Fibroblast of lung (primary cell): Measurements from ENCODE around the gene FOS. TPM values are rescaled to one million over a fixed set of nuclear protein-coding genes. Genes with fewer than 3 reads are reported as not detected.

Source experiments
- DNase-seq, 2 donors: peaks; one replicate each; pipeline versions ENCODE4 v3.0.0 to v3.0.0-alpha.2; 2010; ENCODE audit warnings: low read depth in 2 of 2
- H2AFZ ChIP-seq: 2 replicates; pipeline ENCODE4 v1.5.1; 2012; ENCODE audit warnings: low read length, control low read depth, inconsistent platforms
- H3K27ac ChIP-seq: 2 replicates; pipeline ENCODE4 v1.5.1; 2011; ENCODE audit warnings: low read length, control low read depth; ENCODE audit not compliant: insufficient read depth
- H3K27me3 ChIP-seq: 2 replicates; pipeline ENCODE4 v1.5.1; 2011; ENCODE audit warnings: mild to moderate bottlenecking, low read length; ENCODE audit not compliant: control insufficient read depth, insufficient read depth
- H3K36me3 ChIP-seq: 2 replicates; pipeline ENCODE4 v1.5.1; 2011; ENCODE audit warnings: low read length; ENCODE audit not compliant: control insufficient read depth, insufficient read depth
- H3K4me1 ChIP-seq: 2 replicates; pipeline ENCODE4 v1.5.1; 2011; ENCODE audit warnings: low read length; ENCODE audit not compliant: control insufficient read depth, insufficient read depth; ENCODE audit errors: extremely low read depth
- H3K4me2 ChIP-seq: 2 replicates; pipeline ENCODE4 v1.5.1; 2011; ENCODE audit warnings: low read length, control low read depth; ENCODE audit not compliant: insufficient read depth; ENCODE audit errors: extremely low read depth
- H3K4me3 ChIP-seq, 4 experiments: fragments of 200-600 bp in 1 of 4; sonication (generic) in 1 of 4; replicated peaks in 1 of 4; 2 replicates each; pipeline ENCODE4 v1.5.1; 2011 to 2016; ENCODE audit warnings: low read length in 4 of 4, low read depth in 3 of 4, mild to moderate bottlenecking in 3 of 4, control low read depth in 2 of 4, inconsistent platforms in 1 of 4, mixed read lengths in 1 of 4; ENCODE audit not compliant: insufficient read depth in 1 of 4; ENCODE audit errors: control extremely low read depth in 1 of 4
- H3K79me2 ChIP-seq: 2 replicates; pipeline ENCODE4 v1.5.1; 2012; ENCODE audit warnings: mild to moderate bottlenecking, low read length, inconsistent platforms; ENCODE audit not compliant: control insufficient read depth, insufficient read depth
- H3K9ac ChIP-seq: 2 replicates; pipeline ENCODE4 v1.5.1; 2011; ENCODE audit warnings: mild to moderate bottlenecking, low read length, control low read depth; ENCODE audit not compliant: insufficient read depth
- H3K9me3 ChIP-seq: 2 replicates; pipeline ENCODE4 v1.5.1; 2012; ENCODE audit warnings: low read depth, low read length; ENCODE audit not compliant: control insufficient read depth, insufficient read depth
- H4K20me1 ChIP-seq: 2 replicates; pipeline ENCODE4 v1.5.1; 2011; ENCODE audit warnings: low read length; ENCODE audit not compliant: control insufficient read depth, insufficient read depth; ENCODE audit errors: extremely low read depth
- EZH2 ChIP-seq: IDR thresholded peaks from 2 replicates; pipeline ENCODE4 v1.5.1; 2012; ENCODE audit warnings: low read length, control low read depth, mild to moderate bottlenecking; ENCODE audit errors: missing control alignments
- polyA plus RNA-seq, 2 donors: library from polyadenylated mRNA; depleted of rRNA in 1 of 2; stranded (reverse) in 1 of 2; unstranded in 1 of 2; fragments of >200 nt; gene quantifications; 2 replicates each; pipeline ENCODE4 v1.2.1, GENCODE V29; 2011 to 2012; ENCODE audit warnings: missing spikeins in 1 of 2
- total RNA-seq: library from RNA; depleted of rRNA; stranded (reverse); fragments of >200 nt; gene quantifications from 2 replicates; pipeline ENCODE4 v1.2.1, GENCODE V29; 2014
- TF ChIP-seq, protein P1 (sequence below), 2 donors: IDR thresholded peaks in 1 of 2; conservative IDR thresholded peaks in 1 of 2; 1 replicate in 1 of 2; 2 replicates in 1 of 2; pipeline ENCODE4 v1.5.1; 2011 to 2012; ENCODE audit warnings: low read length in 2 of 2, control low read depth in 1 of 2, inconsistent platforms in 1 of 2, low read depth in 1 of 2, mild to moderate bottlenecking in 1 of 2

Gene FOS
- total and polyA plus RNA-seq, 2 donors (not counting 1 experiment from before 2014, with no cell fraction given): 24.6 to 178 TPM

DNA sequence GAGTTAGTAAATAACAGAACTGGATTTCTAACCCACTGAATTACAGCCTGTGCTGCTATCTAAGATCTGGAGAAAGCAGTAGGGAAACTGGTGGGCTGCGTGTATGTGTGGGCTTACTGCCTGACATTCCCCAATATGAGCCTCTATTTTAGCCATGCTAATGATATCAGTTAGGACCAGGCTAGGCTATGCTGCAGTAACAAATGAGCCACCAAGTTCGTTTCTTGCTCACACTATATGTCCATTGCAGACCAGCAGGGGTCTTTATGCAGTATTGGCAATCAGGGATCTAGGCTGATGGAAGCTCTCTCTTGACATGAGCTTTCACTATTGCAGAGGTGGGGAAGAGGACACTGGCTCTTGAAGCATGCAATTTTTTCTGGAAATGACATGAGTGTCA, 40.4 kb downstream of the FOS start:
- no peaks in the 10 kb centered on the region for H3K4me1 ChIP-seq
- H3K4me2 ChIP-seq: no peak overlapping the region
- no peak overlapping the region for H2AFZ ChIP-seq
- TF ChIP-seq, protein P1, sequence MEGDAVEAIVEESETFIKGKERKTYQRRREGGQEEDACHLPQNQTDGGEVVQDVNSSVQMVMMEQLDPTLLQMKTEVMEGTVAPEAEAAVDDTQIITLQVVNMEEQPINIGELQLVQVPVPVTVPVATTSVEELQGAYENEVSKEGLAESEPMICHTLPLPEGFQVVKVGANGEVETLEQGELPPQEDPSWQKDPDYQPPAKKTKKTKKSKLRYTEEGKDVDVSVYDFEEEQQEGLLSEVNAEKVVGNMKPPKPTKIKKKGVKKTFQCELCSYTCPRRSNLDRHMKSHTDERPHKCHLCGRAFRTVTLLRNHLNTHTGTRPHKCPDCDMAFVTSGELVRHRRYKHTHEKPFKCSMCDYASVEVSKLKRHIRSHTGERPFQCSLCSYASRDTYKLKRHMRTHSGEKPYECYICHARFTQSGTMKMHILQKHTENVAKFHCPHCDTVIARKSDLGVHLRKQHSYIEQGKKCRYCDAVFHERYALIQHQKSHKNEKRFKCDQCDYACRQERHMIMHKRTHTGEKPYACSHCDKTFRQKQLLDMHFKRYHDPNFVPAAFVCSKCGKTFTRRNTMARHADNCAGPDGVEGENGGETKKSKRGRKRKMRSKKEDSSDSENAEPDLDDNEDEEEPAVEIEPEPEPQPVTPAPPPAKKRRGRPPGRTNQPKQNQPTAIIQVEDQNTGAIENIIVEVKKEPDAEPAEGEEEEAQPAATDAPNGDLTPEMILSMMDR (conservative IDR thresholded peaks at IDR 0.05 in 1 of 2, IDR thresholded peaks at IDR 0.05 in 1 of 2; ENCODE audit: low read depth in 1 of 2, low read length in 2 of 2): no peak
- no peak for TF ChIP-seq EZH2
- no peaks in the 10 kb centered on the region for H3K36me3 ChIP-seq
- H3K79me2 ChIP-seq: no peaks in the 10 kb centered on the region
- DNase-seq: no peak
- no peaks in the 10 kb centered on the region for H4K20me1 ChIP-seq
- H3K27me3 ChIP-seq: peaks cover 4% of the 10 kb centered on the region
- no peak overlapping the region for H3K27ac ChIP-seq
- no peak overlapping the region for H3K4me3 ChIP-seq
- H3K9me3 ChIP-seq: no peaks in the 10 kb centered on the region
- no peak overlapping the region for H3K9ac ChIP-seq

DNA sequence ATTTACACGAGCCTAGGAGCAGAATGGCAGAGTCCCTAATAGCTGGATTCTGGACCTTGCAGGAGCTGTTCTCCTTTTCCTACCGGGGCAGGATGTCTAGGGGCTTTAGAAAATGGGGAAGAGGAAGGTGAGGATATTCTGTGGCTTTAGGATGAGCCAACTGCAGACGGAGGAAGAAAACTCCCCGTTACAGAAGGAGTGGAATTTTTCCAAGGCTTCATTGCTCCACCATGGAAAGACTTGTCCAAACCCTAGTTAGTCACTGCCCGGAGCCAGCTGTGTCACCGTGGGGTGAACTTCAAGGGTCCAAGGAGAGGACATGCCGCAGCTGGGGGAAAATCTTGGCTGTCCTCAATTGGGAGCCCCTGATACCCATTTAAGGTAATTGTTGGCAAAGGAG, 41.6 kb downstream of the FOS start:
- Histone ChIP-seq H4K20me1 (no peaks in the 10 kb centered on the region), H3K27me3 (peaks cover 4% of the 10 kb centered on the region), H3K27ac (no peak overlapping the region), H3K4me2 (no peak overlapping the region), H3K4me1 (no peaks in the 10 kb centered on the region), H3K9ac (no peak overlapping the region), H2AFZ (no peak overlapping the region), H3K9me3 (no peaks in the 10 kb centered on the region), H3K4me3 (no peak overlapping the region), H3K36me3 (no peaks in the 10 kb centered on the region), H3K79me2 (no peaks in the 10 kb centered on the region)
- TF ChIP-seq EZH2: no peak
- TF ChIP-seq, protein P1 (conservative IDR thresholded peaks at IDR 0.05 in 1 of 2, IDR thresholded peaks at IDR 0.05 in 1 of 2; ENCODE audit: low read depth in 1 of 2, low read length in 2 of 2): no peak
- no peak for DNase-seq

DNA sequence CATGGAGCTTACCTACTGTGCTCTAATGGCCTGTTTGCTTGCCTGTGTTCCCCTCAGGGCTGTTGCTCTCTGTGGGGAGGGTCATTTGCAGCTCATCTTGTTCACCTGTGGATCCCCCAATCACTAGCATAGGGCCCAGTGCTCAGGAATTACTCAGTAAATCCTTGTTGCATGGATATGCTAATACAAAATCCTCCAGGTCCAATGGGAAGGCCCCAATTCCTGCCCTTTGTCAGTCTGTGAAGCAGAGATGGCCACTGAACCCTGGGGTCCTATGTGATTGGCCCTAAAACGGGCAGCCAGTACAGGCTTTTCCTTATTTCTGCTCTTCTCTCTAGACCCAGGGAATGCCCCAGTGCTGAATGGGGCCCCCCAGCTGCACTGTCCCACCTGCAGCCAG, 44.1 kb downstream of the FOS start:
- Histone ChIP-seq H3K9ac (no peak overlapping the region), H3K9me3 (no peaks in the 10 kb centered on the region), H3K79me2 (no peaks in the 10 kb centered on the region), H3K27me3 (peaks cover 2% of the 10 kb centered on the region), H2AFZ (no peak overlapping the region), H3K36me3 (no peaks in the 10 kb centered on the region), H3K4me3 (no peak overlapping the region), H3K4me1 (no peaks in the 10 kb centered on the region), H4K20me1 (no peaks in the 10 kb centered on the region), H3K27ac (no peak overlapping the region), H3K4me2 (no peak overlapping the region)
- no peak for DNase-seq
- no peak for TF ChIP-seq EZH2
- TF ChIP-seq, protein P1 (conservative IDR thresholded peaks at IDR 0.05 in 1 of 2, IDR thresholded peaks at IDR 0.05 in 1 of 2; ENCODE audit: low read depth in 1 of 2, low read length in 2 of 2): no peak
